ENCODE results near the gene SYNE2.

SYNE2 gene

GRCh38 chr14:64092338-64092737 is 239.5 kb downstream of the SYNE2 start:
- H3K27ac ChIP-seq (ENCODE audit: low read length): no peak overlapping the region
- peaks cover 11% of the 10 kb centered on the region for H3K4me1 ChIP-seq (ENCODE audit: insufficient read depth, low read length)
- no peaks in the 10 kb centered on the region for H3K27me3 ChIP-seq (ENCODE audit: insufficient read depth, low read length)
- H3K9me3 ChIP-seq (ENCODE audit: insufficient read depth, low read depth, low read length): no peaks in the 10 kb centered on the region
- no peak overlapping the region for H3K9ac ChIP-seq (ENCODE audit: low read depth, low read length)
- peaks cover 24% of the 10 kb centered on the region for H3K36me3 ChIP-seq (ENCODE audit: insufficient read depth, low read depth, low read length)
- no peak overlapping the region for H3K4me3 ChIP-seq (ENCODE audit: low read length)

GRCh38 chr14:64092940-64093339 is 240.1 kb downstream of the SYNE2 start:
- peaks cover 11% of the 10 kb centered on the region for H3K4me1 ChIP-seq (ENCODE audit: insufficient read depth, low read length)
- H3K9ac ChIP-seq (ENCODE audit: low read depth, low read length): no peak overlapping the region
- H3K4me3 ChIP-seq (ENCODE audit: low read length): no peak overlapping the region
- no peaks in the 10 kb centered on the region for H3K27me3 ChIP-seq (ENCODE audit: insufficient read depth, low read length)
- H3K9me3 ChIP-seq (ENCODE audit: insufficient read depth, low read depth, low read length): no peaks in the 10 kb centered on the region
- H3K27ac ChIP-seq (ENCODE audit: low read length): no peak overlapping the region
- H3K36me3 ChIP-seq (ENCODE audit: insufficient read depth, low read depth, low read length): peaks cover 29% of the 10 kb centered on the region

GRCh38 chr14:64095620-64096019 is 242.8 kb downstream of the SYNE2 start:
- Histone ChIP-seq H3K27me3 (ENCODE audit: insufficient read depth, low read length) (no peaks in the 10 kb centered on the region), H3K9ac (ENCODE audit: low read depth, low read length) (no peak overlapping the region), H3K27ac (ENCODE audit: low read length) (no peak overlapping the region), H3K36me3 (ENCODE audit: insufficient read depth, low read depth, low read length) (peaks cover 29% of the 10 kb centered on the region), H3K4me1 (ENCODE audit: insufficient read depth, low read length) (peaks cover 6% of the 10 kb centered on the region; the same call in 1 of the 2 replicates), H3K9me3 (ENCODE audit: insufficient read depth, low read depth, low read length) (no peaks in the 10 kb centered on the region), H3K4me3 (ENCODE audit: low read length) (no peak overlapping the region)

- Histone ChIP-seq H3K9me3 (ENCODE audit: insufficient read depth, low read depth, low read length) (no peaks in the 10 kb centered on the region), H3K4me3 (ENCODE audit: low read length) (no peak overlapping the region), H3K9ac (ENCODE audit: low read depth, low read length) (no peak overlapping the region), H3K36me3 (ENCODE audit: insufficient read depth, low read depth, low read length) (peaks cover 31% of the 10 kb centered on the region), H3K27me3 (ENCODE audit: insufficient read depth, low read length) (no peaks in the 10 kb centered on the region), H3K27ac (ENCODE audit: low read length) (no peak overlapping the region), H3K4me1 (ENCODE audit: insufficient read depth, low read length) (peaks cover 6% of the 10 kb centered on the region; the same call in 1 of the 2 replicates)
Measured at GRCh38 chr14:64098120-64098519, 245.3 kb downstream of the SYNE2 start.

GRCh38 chr14:64107438-64107837 is 254.6 kb downstream of the SYNE2 start:
- no peak overlapping the region for H3K4me3 ChIP-seq (ENCODE audit: low read length)
- no peak overlapping the region for H3K9ac ChIP-seq (ENCODE audit: low read depth, low read length)
- no peaks in the 10 kb centered on the region for H3K4me1 ChIP-seq (ENCODE audit: insufficient read depth, low read length)
- H3K27ac ChIP-seq (ENCODE audit: low read length): no peak overlapping the region
- no peaks in the 10 kb centered on the region for H3K9me3 ChIP-seq (ENCODE audit: insufficient read depth, low read depth, low read length)
- H3K27me3 ChIP-seq (ENCODE audit: insufficient read depth, low read length): no peaks in the 10 kb centered on the region
- H3K36me3 ChIP-seq (ENCODE audit: insufficient read depth, low read depth, low read length): peaks cover 37% of the 10 kb centered on the region

- Histone ChIP-seq H3K9me3 (ENCODE audit: insufficient read depth, low read depth, low read length) (no peaks in the 10 kb centered on the region), H3K4me3 (ENCODE audit: low read length) (no peak overlapping the region), H3K27ac (ENCODE audit: low read length) (no peak overlapping the region), H3K27me3 (ENCODE audit: insufficient read depth, low read length) (no peaks in the 10 kb centered on the region), H3K4me1 (ENCODE audit: insufficient read depth, low read length) (no peaks in the 10 kb centered on the region), H3K36me3 (ENCODE audit: insufficient read depth, low read depth, low read length) (peaks cover 35% of the 10 kb centered on the region), H3K9ac (ENCODE audit: low read depth, low read length) (no peak overlapping the region)
Measured at GRCh38 chr14:64109819-64110554, 257.2 kb downstream of the SYNE2 start.

- H3K27ac ChIP-seq (ENCODE audit: low read length): no peak overlapping the region
- no peak overlapping the region for H3K4me3 ChIP-seq (ENCODE audit: low read length)
- peaks cover 28% of the 10 kb centered on the region for H3K36me3 ChIP-seq (ENCODE audit: insufficient read depth, low read depth, low read length)
- no peaks in the 10 kb centered on the region for H3K9me3 ChIP-seq (ENCODE audit: insufficient read depth, low read depth, low read length)
- no peak overlapping the region for H3K9ac ChIP-seq (ENCODE audit: low read depth, low read length)
- no peaks in the 10 kb centered on the region for H3K4me1 ChIP-seq (ENCODE audit: insufficient read depth, low read length)
- H3K27me3 ChIP-seq (ENCODE audit: insufficient read depth, low read length): no peaks in the 10 kb centered on the region
Measured at GRCh38 chr14:64110802-64111201, 258.0 kb downstream of the SYNE2 start.

- H3K4me1 ChIP-seq (ENCODE audit: insufficient read depth, low read length): no peaks in the 10 kb centered on the region
- no peaks in the 10 kb centered on the region for H3K27me3 ChIP-seq (ENCODE audit: insufficient read depth, low read length)
- H3K36me3 ChIP-seq (ENCODE audit: insufficient read depth, low read depth, low read length): peaks cover 19% of the 10 kb centered on the region
- no peak overlapping the region for H3K27ac ChIP-seq (ENCODE audit: low read length)
- no peak overlapping the region for H3K4me3 ChIP-seq (ENCODE audit: low read length)
- no peaks in the 10 kb centered on the region for H3K9me3 ChIP-seq (ENCODE audit: insufficient read depth, low read depth, low read length)
- H3K9ac ChIP-seq (ENCODE audit: low read depth, low read length): no peak overlapping the region
Measured at GRCh38 chr14:64112867-64113678, 260.3 kb downstream of the SYNE2 start.

GRCh38 chr14:64114166-64114565 is 261.4 kb downstream of the SYNE2 start:
- H3K4me3 ChIP-seq (ENCODE audit: low read length): no peak overlapping the region
- peaks cover 21% of the 10 kb centered on the region for H3K36me3 ChIP-seq (ENCODE audit: insufficient read depth, low read depth, low read length)
- H3K4me1 ChIP-seq (ENCODE audit: insufficient read depth, low read length): no peaks in the 10 kb centered on the region
- no peak overlapping the region for H3K9ac ChIP-seq (ENCODE audit: low read depth, low read length)
- no peaks in the 10 kb centered on the region for H3K9me3 ChIP-seq (ENCODE audit: insufficient read depth, low read depth, low read length)
- no peak overlapping the region for H3K27ac ChIP-seq (ENCODE audit: low read length)
- no peaks in the 10 kb centered on the region for H3K27me3 ChIP-seq (ENCODE audit: insufficient read depth, low read length)

GRCh38 chr14:64114796-64115195 is 262.0 kb downstream of the SYNE2 start:
- Histone ChIP-seq H3K36me3 (ENCODE audit: insufficient read depth, low read depth, low read length) (peaks cover 23% of the 10 kb centered on the region), H3K9ac (ENCODE audit: low read depth, low read length) (no peak overlapping the region)

GRCh38 chr14:64115401-64115800 is 262.6 kb downstream of the SYNE2 start:
- no peaks in the 10 kb centered on the region for H3K9me3 ChIP-seq (ENCODE audit: insufficient read depth, low read depth, low read length)
- no peaks in the 10 kb centered on the region for H3K27me3 ChIP-seq (ENCODE audit: insufficient read depth, low read length)
- no peak overlapping the region for H3K4me3 ChIP-seq (ENCODE audit: low read length)
- H3K36me3 ChIP-seq (ENCODE audit: insufficient read depth, low read depth, low read length): peaks cover 24% of the 10 kb centered on the region
- no peaks in the 10 kb centered on the region for H3K4me1 ChIP-seq (ENCODE audit: insufficient read depth, low read length)
- no peak overlapping the region for H3K9ac ChIP-seq (ENCODE audit: low read depth, low read length)
- no peak overlapping the region for H3K27ac ChIP-seq (ENCODE audit: low read length)

More at GRCh38 chr14:64114796-64115195, 262.0 kb downstream of the SYNE2 start:
- no peaks in the 10 kb centered on the region for H3K27me3 ChIP-seq (ENCODE audit: insufficient read depth, low read length)
- no peak overlapping the region for H3K4me3 ChIP-seq (ENCODE audit: low read length)
- no peak overlapping the region for H3K27ac ChIP-seq (ENCODE audit: low read length)
- H3K9me3 ChIP-seq (ENCODE audit: insufficient read depth, low read depth, low read length): no peaks in the 10 kb centered on the region
- H3K4me1 ChIP-seq (ENCODE audit: insufficient read depth, low read length): no peaks in the 10 kb centered on the region
